Neural crest cell (in vitro differentiated cells): ENCODE results near the gene TOX3. TPM values are rescaled to one million over a fixed set of nuclear protein-coding genes. Genes with fewer than 3 reads are reported as not detected.
A peak's percentile ranks its signal among the peaks of the same experiment; 100 is the strongest.

Experiments
- DNase-seq: peaks from one replicate; pipeline ENCODE4 v3.0.0; 2021; ENCODE audit warnings: low read depth, mixed read lengths, low spot score
- H3K27ac Mint-ChIP-seq: one replicate; pipeline ENCODE4 v1.8.0; 2021; ENCODE audit warnings: mild to moderate bottlenecking, mixed read lengths; ENCODE audit not compliant: unreplicated experiment
- H3K27me3 Mint-ChIP-seq: 2 replicates; pipeline ENCODE4 v1.8.0; 2021; ENCODE audit warnings: low read depth, mild to moderate bottlenecking, mixed read lengths
- H3K36me3 Mint-ChIP-seq: 2 replicates; pipeline ENCODE4 v1.8.0; 2021; ENCODE audit warnings: low read depth, mild to moderate bottlenecking, mixed read lengths
- H3K4me1 Mint-ChIP-seq: 2 replicates; pipeline ENCODE4 v1.8.0; 2021; ENCODE audit warnings: mixed read lengths
- H3K4me3 Mint-ChIP-seq: one replicate; pipeline ENCODE4 v1.8.0; 2021; ENCODE audit warnings: mild to moderate bottlenecking, mixed read lengths
- H3K9me3 Mint-ChIP-seq: 2 replicates; pipeline ENCODE4 v1.8.0; 2021; ENCODE audit warnings: mixed read lengths
- CTCF ChIP-seq: fragments of 200-600 bp; sonication (generic); conservative IDR thresholded peaks from 2 replicates; pipeline ENCODE4 v1.5.0; 2021; ENCODE audit warnings: antibody characterized with exemption, mild to moderate bottlenecking
- total RNA-seq: library from RNA; stranded (reverse); gene quantifications from 2 replicates; pipeline ENCODE4 v1.2.1, GENCODE V29; 2021

The TOX3 gene
- total RNA-seq, 1 donor from 2014 or later, result 37.5 TPM

DNA sequence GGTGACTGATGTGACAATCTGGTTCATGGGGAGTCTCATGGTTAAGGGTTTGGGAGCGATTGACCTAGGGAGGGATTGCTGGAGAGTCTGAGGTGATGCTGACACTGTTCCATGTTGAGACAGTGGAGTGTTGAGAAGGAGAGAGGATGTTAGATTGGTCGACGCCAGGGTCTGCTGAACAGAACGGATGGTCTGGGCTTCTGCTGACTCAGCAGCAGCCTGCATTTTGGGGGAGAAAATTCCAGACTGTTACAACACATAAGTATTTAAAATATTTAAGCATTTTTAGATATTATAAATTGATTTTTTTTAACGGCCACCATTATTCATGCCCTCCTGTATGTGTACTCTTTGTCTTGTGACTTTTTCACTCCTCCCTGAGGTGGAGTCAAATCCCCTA, 107.2 kb downstream of the TOX3 start:
- no peak for TF ChIP-seq CTCF
- no peak for DNase-seq
- H3K4me3 Mint-ChIP-seq, result no peak overlapping the region
- H3K36me3 Mint-ChIP-seq, result peaks cover 32% of the 10 kb centered on the region
- H3K4me1 Mint-ChIP-seq, result peaks cover 26% of the 10 kb centered on the region
- no peaks in the 10 kb centered on the region for H3K9me3 Mint-ChIP-seq
- H3K27ac Mint-ChIP-seq, result peak overlapping the region; percentile 69
- no peaks in the 10 kb centered on the region for H3K27me3 Mint-ChIP-seq

DNA sequence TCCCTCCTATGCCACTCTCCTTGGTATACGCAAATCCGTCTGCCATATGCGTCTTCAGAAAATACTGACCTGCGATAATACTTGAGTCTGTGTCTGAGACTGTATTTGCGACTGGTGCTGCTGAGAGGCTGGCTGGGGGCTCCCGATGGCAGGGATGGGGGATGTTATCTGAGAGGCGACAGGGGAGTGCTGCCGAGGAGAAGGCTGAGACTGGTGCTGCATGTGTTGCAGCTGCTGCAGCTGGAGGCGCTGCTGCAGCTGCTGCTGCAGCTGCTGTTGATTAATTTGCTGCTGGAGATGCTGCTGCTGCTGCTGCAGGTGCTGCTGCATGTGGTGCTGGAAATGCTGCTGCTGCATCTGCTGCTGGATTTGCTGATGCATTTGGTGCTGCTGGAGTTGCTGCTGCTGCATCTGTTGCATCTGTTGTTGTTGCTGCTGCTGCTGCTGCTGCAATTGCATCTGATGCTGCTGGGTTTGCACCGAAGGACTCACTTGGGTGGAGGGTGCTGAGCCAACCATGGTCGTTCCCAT, 107.7 kb downstream of the TOX3 start:
- no peak for TF ChIP-seq CTCF
- no peak for DNase-seq
- Mint-ChIP-seq H3K27me3 (no peaks in the 10 kb centered on the region), H3K9me3 (no peaks in the 10 kb centered on the region), H3K4me1 (peaks cover 30% of the 10 kb centered on the region), H3K36me3 (peaks cover 32% of the 10 kb centered on the region), H3K4me3 (no peak overlapping the region), H3K27ac (peak overlapping the region; percentile 69)

- DNase-seq, result no peak
- TF ChIP-seq CTCF, result no peak
- H3K4me1 Mint-ChIP-seq, result peaks cover 38% of the 10 kb centered on the region
- no peak overlapping the region for H3K4me3 Mint-ChIP-seq
- no peaks in the 10 kb centered on the region for H3K27me3 Mint-ChIP-seq
- H3K9me3 Mint-ChIP-seq, result no peaks in the 10 kb centered on the region
- peaks cover 27% of the 10 kb centered on the region for H3K36me3 Mint-ChIP-seq
- H3K27ac Mint-ChIP-seq, result no peak overlapping the region
These were observed 109.7 kb downstream of the TOX3 start for GRCh38 chr16:52437277-52437670.

- Mint-ChIP-seq H3K4me1 (peaks cover 38% of the 10 kb centered on the region), H3K27ac (no peak overlapping the region), H3K27me3 (no peaks in the 10 kb centered on the region), H3K36me3 (peaks cover 25% of the 10 kb centered on the region), H3K4me3 (no peak overlapping the region), H3K9me3 (no peaks in the 10 kb centered on the region)
- no peak for DNase-seq
- no peak for TF ChIP-seq CTCF
These were observed 110.3 kb downstream of the TOX3 start for GRCh38 chr16:52436339-52437276.

GRCh38 chr16:52434224-52434623, 112.7 kb downstream of the TOX3 start:
- no peak for TF ChIP-seq CTCF
- Mint-ChIP-seq H3K4me1 (peaks cover 38% of the 10 kb centered on the region), H3K27me3 (no peaks in the 10 kb centered on the region), H3K27ac (no peak overlapping the region), H3K36me3 (peaks cover 8% of the 10 kb centered on the region), H3K4me3 (no peak overlapping the region), H3K9me3 (no peaks in the 10 kb centered on the region)
- no peak for DNase-seq
